GM18526 (cell line): ENCODE measurements around the gene BCAS3.

Experiments used
- POLR2A ChIP-seq: IDR thresholded peaks from 3 replicates; pipeline ENCODE4 v1.6.1; 2011; ENCODE audit not compliant: insufficient read length; ENCODE audit errors: extremely low read depth

The BCAS3 gene

GRCh38 chr17:61294777-61295176, 617.1 kb downstream of the BCAS3 start:
- no peak for TF ChIP-seq POLR2A

- no peak for TF ChIP-seq POLR2A
These were observed 618.4 kb downstream of the BCAS3 start for GRCh38 chr17:61296058-61296457.

- no peak for TF ChIP-seq POLR2A
These were observed 622.2 kb downstream of the BCAS3 start for GRCh38 chr17:61299517-61300513.

- TF ChIP-seq POLR2A, result no peak
These were observed 625.5 kb downstream of the BCAS3 start for GRCh38 chr17:61302953-61303816.

- TF ChIP-seq POLR2A, result no peak
These were observed 626.1 kb downstream of the BCAS3 start for GRCh38 chr17:61303817-61304096.

GRCh38 chr17:61305024-61305423, 627.4 kb downstream of the BCAS3 start:
- TF ChIP-seq POLR2A, result no peak

- no peak for TF ChIP-seq POLR2A
These were observed 628.4 kb downstream of the BCAS3 start for GRCh38 chr17:61306003-61306402.

- no peak for TF ChIP-seq POLR2A
These were observed 630.5 kb downstream of the BCAS3 start for GRCh38 chr17:61307905-61308886.

GRCh38 chr17:61309362-61310256, 632.0 kb downstream of the BCAS3 start:
- no peak for TF ChIP-seq POLR2A

GRCh38 chr17:61310590-61310989, 632.9 kb downstream of the BCAS3 start:
- TF ChIP-seq POLR2A, result no peak

- TF ChIP-seq POLR2A, result no peak
These were observed 635.0 kb downstream of the BCAS3 start for GRCh38 chr17:61312406-61313295.

- TF ChIP-seq POLR2A, result no peak
These were observed 636.0 kb downstream of the BCAS3 start for GRCh38 chr17:61313461-61314326.
